HepG2 (cell line): ENCODE results near the gene MED25. TPM values are rescaled to one million over a fixed set of nuclear protein-coding genes. Genes with fewer than 3 reads are reported as not detected.
A peak's percentile ranks its signal among the peaks of the same experiment; 100 is the strongest.

Experiments
- ATAC-seq: fragments of 200-7000 bp; cut with Tn5 transposase; 3 replicates; pipeline ENCODE4 v1.9.1; 2020; ENCODE audit warnings: mild to moderate bottlenecking, moderate library complexity
- BruUV-seq: library from RNA; stranded (reverse); fragments of 400-500 nt; replicated peaks from 2 replicates; lab custom pipeline; 2021; lab: Mats Ljungman, UMichigan
- CTCF ChIA-PET: fragments of 300-600 bp; formaldehyde crosslinking; extraction: SDS; loops from one replicate; lab custom pipeline; 2021; ENCODE audit warnings: low total read pairs, inconsistent platforms, low intra/inter-chr PET ratio; lab: Yijun Ruan, JAX
- POLR2A ChIA-PET: fragments of 350-600 bp; sonication (Branson Sonifier 250); formaldehyde crosslinking; loops from one replicate; lab custom pipeline; 2020; ENCODE audit warnings: antibody characterized with exemption, inconsistent platforms; lab: Yijun Ruan, JAX
- DNase-seq: peaks from one replicate; pipeline ENCODE4 v3.0.0-alpha.2; 2015; ENCODE audit warnings: low spot score
- FAIRE-seq: peaks from 3 replicates; lab custom pipeline; 2011; peaks lifted over from hg19 to GRCh38; lab: Jason Lieb, UNC
- H2AFZ ChIP-seq: one replicate; pipeline ENCODE4 v1.6.1; 2011; ENCODE audit warnings: low read length, inconsistent platforms
- H3K27ac ChIP-seq: fragments of 300-600 bp; 3 replicates; pipeline ENCODE4 v1.8.0; 2011; ENCODE audit warnings: mixed run types, mild to moderate bottlenecking, mixed read lengths, low read length, inconsistent platforms; ENCODE audit not compliant: insufficient read depth; ENCODE audit errors: extremely low read length
- H3K27me3 ChIP-seq, 2 experiments: fragments of 200-600 bp in 1 of 2; 2 replicates in 1 of 2; 3 replicates in 1 of 2; pipeline versions ENCODE4 v1.6.0 to v1.8.0; 2011; ENCODE audit warnings: low read length in 2 of 2, mild to moderate bottlenecking in 2 of 2, moderate library complexity in 2 of 2, inconsistent platforms in 1 of 2; ENCODE audit not compliant: insufficient read depth in 2 of 2, control insufficient read depth in 1 of 2
- H3K36me3 ChIP-seq, 2 experiments: fragments of 200-600 bp in 1 of 2; replicated peaks in 1 of 2; 2 replicates in 1 of 2; 3 replicates in 1 of 2; pipeline versions ENCODE4 v1.5.1 to v1.8.0; 2011; ENCODE audit warnings: low read length in 2 of 2, inconsistent platforms in 1 of 2; ENCODE audit not compliant: insufficient read depth in 2 of 2, control insufficient read depth in 1 of 2
- H3K4me1 ChIP-seq: 2 replicates; pipeline ENCODE4 v1.5.1; 2012; ENCODE audit warnings: low read length, inconsistent platforms; ENCODE audit not compliant: insufficient read depth
- H3K4me2 ChIP-seq: 2 replicates; pipeline ENCODE4 v1.6.0; 2011; ENCODE audit warnings: low read depth, low read length, inconsistent platforms
- H3K4me3 ChIP-seq, 3 experiments: fragments of 200-600 bp in 1 of 3; sonication (generic), shearing (Covaris generic) in 1 of 3; replicated peaks in 1 of 3; 2 replicates each; pipeline ENCODE4 v1.5.1; 2011 to 2016; ENCODE audit warnings: low read length in 3 of 3, inconsistent platforms in 2 of 3, low read depth in 2 of 3, mild to moderate bottlenecking in 2 of 3, control low read depth in 1 of 3, mixed read lengths in 1 of 3; ENCODE audit not compliant: insufficient read depth in 1 of 3
- H3K79me2 ChIP-seq: one replicate; pipeline ENCODE4 v1.6.1; 2011; ENCODE audit warnings: low read length, inconsistent platforms; ENCODE audit not compliant: insufficient read depth
- H3K9ac ChIP-seq: 2 replicates; pipeline ENCODE4 v1.6.0; 2011; ENCODE audit warnings: mild to moderate bottlenecking, low read depth, low read length, inconsistent platforms; ENCODE audit not compliant: insufficient read depth
- H3K9me3 ChIP-seq: 2 replicates; pipeline ENCODE4 v1.5.1; 2012; ENCODE audit warnings: mild to moderate bottlenecking, low read length
- H4K20me1 ChIP-seq: 2 replicates; pipeline ENCODE4 v1.6.0; 2011; ENCODE audit warnings: inconsistent platforms, mild to moderate bottlenecking, low read length, moderate library complexity; ENCODE audit not compliant: insufficient read depth
- ETV6 ChIP-seq: sonication (generic); formaldehyde crosslinking; conservative IDR thresholded peaks from 2 replicates; pipeline ENCODE4 v1.4.0; 2020; ENCODE audit warnings: missing genetic modification reagents
- HIVEP1 ChIP-seq: sonication (generic); formaldehyde crosslinking; IDR thresholded peaks from 2 replicates; pipeline ENCODE4 v1.4.0; 2020; ENCODE audit warnings: mild to moderate bottlenecking, missing genetic modification reagents
- MBD4 ChIP-seq: IDR thresholded peaks from 2 replicates; pipeline ENCODE4 v1.6.1; 2012; ENCODE audit warnings: low read length, inconsistent platforms, borderline replicate concordance
- MED1 ChIP-seq: sonication (generic); formaldehyde crosslinking; IDR thresholded peaks from 2 replicates; pipeline ENCODE4 v1.4.0; 2020; ENCODE audit warnings: missing genetic modification reagents
- RXRB ChIP-seq: IDR thresholded peaks from 2 replicates; pipeline ENCODE4 v1.6.1; 2016; ENCODE audit warnings: borderline replicate concordance, missing genetic modification reagents, missing compliant biosample characterization
- TEF ChIP-seq: sonication (generic); formaldehyde crosslinking; IDR thresholded peaks from 2 replicates; pipeline ENCODE4 v1.5.0; 2020; ENCODE audit warnings: missing genetic modification reagents
- USF2 ChIP-seq, 2 experiments: sonication (generic) in 1 of 2; formaldehyde crosslinking in 1 of 2; IDR thresholded peaks; 2 replicates each; pipeline versions ENCODE4 v1.5.1 to v1.6.1; 2011 to 2020; ENCODE audit warnings: borderline replicate concordance in 1 of 2, low read depth in 1 of 2, low read length in 1 of 2, mild to moderate bottlenecking in 1 of 2, missing genetic modification reagents in 1 of 2, moderate library complexity in 1 of 2
- YEATS2 ChIP-seq: sonication (generic); formaldehyde crosslinking; IDR thresholded peaks from 2 replicates; pipeline ENCODE4 v1.4.0; 2020; ENCODE audit warnings: missing genetic modification reagents, borderline replicate concordance
- ZNF136 ChIP-seq: sonication (generic); formaldehyde crosslinking; IDR thresholded peaks from 2 replicates; pipeline ENCODE4 v1.8.1; 2022; ENCODE audit warnings: low read depth, mild to moderate bottlenecking, moderate library complexity, missing genetic modification reagents
- ZNF205 ChIP-seq: IDR thresholded peaks from 2 replicates; pipeline ENCODE4 v1.6.1; 2018; ENCODE audit warnings: missing biosample characterization, missing genetic modification reagents
- ZNF235 ChIP-seq: sonication (generic); formaldehyde crosslinking; IDR thresholded peaks from 2 replicates; pipeline ENCODE4 v1.8.1; 2023; ENCODE audit warnings: mild to moderate bottlenecking, missing genetic modification reagents, borderline replicate concordance
- ZNF34 ChIP-seq: sonication (generic); formaldehyde crosslinking; IDR thresholded peaks from 2 replicates; pipeline ENCODE4 v1.4.0; 2020; ENCODE audit warnings: mild to moderate bottlenecking, missing genetic modification reagents, borderline replicate concordance
- ZNF446 ChIP-seq: sonication (generic); formaldehyde crosslinking; IDR thresholded peaks from 2 replicates; pipeline ENCODE4 v1.5.0; 2020; ENCODE audit warnings: mild to moderate bottlenecking, missing genetic modification reagents
- ZSCAN31 ChIP-seq: sonication (generic); formaldehyde crosslinking; IDR thresholded peaks from 2 replicates; pipeline ENCODE4 v1.5.0; 2020; ENCODE audit warnings: low read depth, mild to moderate bottlenecking, missing genetic modification reagents
- WGBS: methylation state at CpG from one replicate; pipeline ENCODE4 v1.1.6; 2017; ENCODE audit warnings: low lambda C conversion rate; 5-methylcytosine and 5-hydroxymethylcytosine counted together
- in situ Hi-C: cut with HindIII; loops from 2 replicates; pipeline ENCODE4 v1.10.0; 2017; ENCODE audit warnings: low pct_unique_long_range_greater_than_20kb; ENCODE audit not compliant: extremely low pct_ligation_motif_present
- intact Hi-C: fragments of 100-400 bp; cut with micrococcal nuclease; formaldehyde crosslinking; loops from one replicate; pipeline ENCODE4 v1.10.0; 2022; ENCODE audit not compliant: unreplicated experiment
- polyA plus RNA-seq, 8 experiments: library from polyadenylated mRNA; depleted of rRNA in 3 of 8; stranded (reverse) in 7 of 8; unstranded in 1 of 8; fragments of >200 nt; fragmentation: Illumina TruSeq in 4 of 8; extraction: Trizol in 4 of 8; gene quantifications; 2 replicates each; pipeline versions ENCODE4 v1.2.1 to v1.2.3, GENCODE V29; 2011 to 2016; ENCODE audit warnings: low read depth in 4 of 8, missing spikeins in 1 of 8, mixed read lengths in 1 of 8; ENCODE audit not compliant: insufficient read depth in 1 of 8
- total RNA-seq, 5 experiments: library from RNA; depleted of rRNA; stranded (reverse); fragments of >200 nt; fragmentation: Illumina TruSeq; extraction: Trizol; gene quantifications; 2 replicates each; pipeline ENCODE4 v1.2.3, GENCODE V29; 2016; ENCODE audit warnings: low read depth in 1 of 5
- TF ChIP-seq, protein P1 (sequence below): sonication (generic); formaldehyde crosslinking; IDR thresholded peaks from 2 replicates; pipeline ENCODE4 v1.9.0; 2021; ENCODE audit warnings: missing genetic modification reagents, borderline replicate concordance
- TF ChIP-seq, protein P2 (sequence below), 2 experiments: sonication (generic) in 1 of 2; formaldehyde crosslinking in 1 of 2; IDR thresholded peaks; 2 replicates each; pipeline versions ENCODE4 v1.4.0 to v1.6.1; 2018 to 2020; ENCODE audit warnings: missing genetic modification reagents in 2 of 2, borderline replicate concordance in 1 of 2, low read depth in 1 of 2, mild to moderate bottlenecking in 1 of 2, missing biosample characterization in 1 of 2

Gene MED25
- total and polyA plus RNA-seq, 2 of the 13 experiments (the other 11 are each of a cell fraction or from before 2014, with no cell fraction given): 11.1 to 15.1 TPM

DNA sequence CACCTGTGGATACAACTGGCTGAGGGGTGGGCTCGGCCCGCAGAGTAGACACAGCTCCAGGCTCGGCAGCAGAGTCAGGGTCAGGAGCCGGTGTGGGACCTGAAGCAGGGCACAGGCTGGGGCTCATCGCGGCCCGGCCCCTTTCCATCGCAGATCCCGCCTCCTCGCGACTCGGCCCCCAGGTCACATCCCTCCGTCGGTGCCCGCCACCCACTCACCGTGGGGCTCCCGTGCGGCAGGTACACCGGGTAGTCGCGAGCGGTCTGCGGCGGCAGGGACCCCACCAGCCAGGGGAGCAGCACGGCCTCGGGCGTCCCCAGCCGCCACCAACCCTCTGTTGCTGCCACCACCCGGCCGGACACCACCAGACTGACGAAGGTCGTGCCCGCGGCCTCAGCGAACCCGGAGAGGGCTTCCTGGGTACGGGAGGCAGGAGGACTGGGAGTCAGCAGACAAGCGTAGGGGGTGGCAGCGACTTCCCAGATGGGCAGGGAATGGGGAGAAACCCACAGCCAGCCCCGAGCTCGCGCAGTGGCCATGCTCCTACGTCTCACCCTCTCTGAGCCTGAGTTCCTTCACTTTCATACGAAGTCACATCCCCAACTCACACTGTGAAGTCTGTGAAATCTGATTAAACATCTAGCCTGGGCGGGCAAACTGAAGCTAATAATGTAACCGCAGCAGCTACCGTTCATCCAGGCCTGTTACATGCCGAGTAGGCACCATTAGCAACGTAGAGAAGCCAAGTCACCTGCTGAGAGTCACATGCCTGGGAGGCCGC lies 8.7 kb upstream of the MED25 start:
- Histone ChIP-seq H3K4me1 (peaks cover 14% of the 10 kb centered on the region), H3K4me3 (peak overlapping the region; percentile 54 to 72 (median 62)), H3K27me3 (no peaks in the 10 kb centered on the region), H4K20me1 (no peaks in the 10 kb centered on the region), H3K9me3 (no peaks in the 10 kb centered on the region), H3K9ac (peak overlapping the region; percentile 52), H3K27ac (no peak overlapping the region), H3K79me2 (no peaks in the 10 kb centered on the region), H2AFZ (peak overlapping the region; percentile 61), H3K4me2 (peak overlapping the region; percentile 79), H3K36me3 (no peaks in the 10 kb centered on the region; a peak in 1 of 5 replicates)
- POLR2A ChIA-PET: interaction anchor here (0.9 to 1.7 kb wide), 5 partner anchors 38 to 169 kb away, joined by 3 to 5 read pairs (median 4); partner anchors contain the start of gene PRMT1
- CTCF ChIA-PET: no interaction called here
- DNase-seq: peak; percentile 35
- peak; percentile 87 for ATAC-seq
- no TSS peak for BruUV-seq
- in situ Hi-C loops: no loop called here
- no peak for FAIRE-seq
- WGBS: 8% methylated on average over 25 of the region's 50 CpGs
- intact Hi-C loops: no loop called here
- TF ChIP-seq HIVEP1 (CRISPR knock-in tag) (no peak), ZNF34 (CRISPR knock-in tag) (no peak), YEATS2 (no peak), MED1 (CRISPR knock-in tag) (no peak), MBD4 (no peak), ZNF446 (CRISPR knock-in tag) (no peak), ZNF235 (no peak), ZNF136 (CRISPR knock-in tag) (no peak), ZSCAN31 (CRISPR knock-in tag) (peak; percentile 50; the same call in 1 of the 2 replicates), TEF (no peak), RXRB (no peak), ZNF205 (CRISPR knock-in tag) (no peak), USF2 (IDR thresholded peaks at IDR 0.05; ENCODE audit: low read depth, low read length) (no peak), USF2 (CRISPR knock-in tag; IDR thresholded peaks at IDR 0.05; ENCODE audit: borderline replicate concordance) (0 out of 2 replicates have a peak, but pooled peaks have one; percentile 39), ETV6 (CRISPR knock-in tag) (no peak)
- TF ChIP-seq, protein P1, sequence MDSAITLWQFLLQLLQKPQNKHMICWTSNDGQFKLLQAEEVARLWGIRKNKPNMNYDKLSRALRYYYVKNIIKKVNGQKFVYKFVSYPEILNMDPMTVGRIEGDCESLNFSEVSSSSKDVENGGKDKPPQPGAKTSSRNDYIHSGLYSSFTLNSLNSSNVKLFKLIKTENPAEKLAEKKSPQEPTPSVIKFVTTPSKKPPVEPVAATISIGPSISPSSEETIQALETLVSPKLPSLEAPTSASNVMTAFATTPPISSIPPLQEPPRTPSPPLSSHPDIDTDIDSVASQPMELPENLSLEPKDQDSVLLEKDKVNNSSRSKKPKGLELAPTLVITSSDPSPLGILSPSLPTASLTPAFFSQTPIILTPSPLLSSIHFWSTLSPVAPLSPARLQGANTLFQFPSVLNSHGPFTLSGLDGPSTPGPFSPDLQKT (CRISPR knock-in tag): no peak
- TF ChIP-seq, protein P2, sequence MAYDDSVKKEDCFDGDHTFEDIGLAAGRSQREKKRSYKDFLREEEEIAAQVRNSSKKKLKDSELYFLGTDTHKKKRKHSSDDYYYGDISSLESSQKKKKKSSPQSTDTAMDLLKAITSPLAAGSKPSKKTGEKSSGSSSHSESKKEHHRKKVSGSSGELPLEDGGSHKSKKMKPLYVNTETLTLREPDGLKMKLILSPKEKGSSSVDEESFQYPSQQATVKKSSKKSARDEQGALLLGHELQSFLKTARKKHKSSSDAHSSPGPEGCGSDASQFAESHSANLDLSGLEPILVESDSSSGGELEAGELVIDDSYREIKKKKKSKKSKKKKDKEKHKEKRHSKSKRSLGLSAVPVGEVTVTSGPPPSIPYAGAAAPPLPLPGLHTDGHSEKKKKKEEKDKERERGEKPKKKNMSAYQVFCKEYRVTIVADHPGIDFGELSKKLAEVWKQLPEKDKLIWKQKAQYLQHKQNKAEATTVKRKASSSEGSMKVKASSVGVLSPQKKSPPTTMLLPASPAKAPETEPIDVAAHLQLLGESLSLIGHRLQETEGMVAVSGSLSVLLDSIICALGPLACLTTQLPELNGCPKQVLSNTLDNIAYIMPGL (CRISPR knock-in tag; IDR thresholded peaks at IDR 0.05; ENCODE audit: borderline replicate concordance in 1 of 2, low read depth in 1 of 2): peak; percentile 66 to 86; a peak in 3 of 4 replicates
